NAMALWA (cell line): ENCODE measurements around the gene AOPEP.

Experiments
- DNase-seq: peaks from one replicate; pipeline ENCODE4 v3.0.0-alpha.2; 2015; ENCODE audit warnings: low spot score

Gene AOPEP

GRCh38 chr9:94993821-94994165 lies 267.3 kb downstream of the AOPEP start:
- DNase-seq = no peak

- DNase-seq = no peak
Observed at GRCh38 chr9:94995048-94995693, 268.7 kb downstream of the AOPEP start.

- DNase-seq = no peak
Observed at GRCh38 chr9:94996641-94997040, 270.1 kb downstream of the AOPEP start.

GRCh38 chr9:94997727-94998126 lies 271.2 kb downstream of the AOPEP start:
- no peak for DNase-seq

GRCh38 chr9:94999832-95000231 lies 273.3 kb downstream of the AOPEP start:
- no peak for DNase-seq

- no peak for DNase-seq
Observed at GRCh38 chr9:95000821-95001220, 274.3 kb downstream of the AOPEP start.

- DNase-seq = no peak
Observed at GRCh38 chr9:95001720-95002119, 275.2 kb downstream of the AOPEP start.

- DNase-seq = peak; percentile 5
Observed at GRCh38 chr9:95003689-95004410, 277.4 kb downstream of the AOPEP start.

GRCh38 chr9:95004411-95005277 lies 278.1 kb downstream of the AOPEP start:
- peak; percentile 11 for DNase-seq

GRCh38 chr9:95005278-95006143 lies 279.0 kb downstream of the AOPEP start:
- DNase-seq = no peak

GRCh38 chr9:95007226-95007869 lies 280.8 kb downstream of the AOPEP start:
- no peak for DNase-seq

GRCh38 chr9:95008151-95008771 lies 281.8 kb downstream of the AOPEP start:
- no peak for DNase-seq

- no peak for DNase-seq
Observed at GRCh38 chr9:95009459-95009858, 283.0 kb downstream of the AOPEP start.

GRCh38 chr9:95010431-95010838 lies 283.9 kb downstream of the AOPEP start:
- DNase-seq = no peak

GRCh38 chr9:95012035-95012708 lies 285.7 kb downstream of the AOPEP start:
- no peak for DNase-seq

GRCh38 chr9:95012902-95013301 lies 286.4 kb downstream of the AOPEP start:
- no peak for DNase-seq

GRCh38 chr9:95014917-95015316 lies 288.4 kb downstream of the AOPEP start:
- DNase-seq = no peak

GRCh38 chr9:95015569-95015968 lies 289.1 kb downstream of the AOPEP start:
- DNase-seq = no peak

- no peak for DNase-seq
Observed at GRCh38 chr9:95017062-95017461, 290.6 kb downstream of the AOPEP start.

GRCh38 chr9:95017661-95018060 lies 291.2 kb downstream of the AOPEP start:
- no peak for DNase-seq
